22Rv1 (cell line): ENCODE measurements around the gene C6orf89.

Source experiments
- CTCF ChIP-seq: fragments of 450-650 bp; IDR thresholded peaks from 2 replicates; pipeline ENCODE4 v1.5.1; 2017; ENCODE audit warnings: mild to moderate bottlenecking
- ZFX ChIP-seq: fragments of 450-650 bp; IDR thresholded peaks from 2 replicates; pipeline ENCODE4 v1.6.1; 2017; ENCODE audit warnings: antibody characterized with exemption, borderline replicate concordance

GRCh38 chr6:36851626-36852025 lies 34.1 kb upstream of the C6orf89 start:
- TF ChIP-seq CTCF (no peak), ZFX (no peak)
